NCI-H2196 treated with DMSO at 0.1 percent for 48 hours (cell line): Measurements from ENCODE around the gene CDC14A.

Experiments used
- DNase-seq: peaks from one replicate; lab custom pipeline; 2025; ENCODE audit not compliant: unreplicated experiment; lab: John Stamatoyannopoulos, UW

CDC14A gene

GRCh38 chr1:100482167-100482566 is 129.9 kb downstream of the CDC14A start:
- DNase-seq = no peak

GRCh38 chr1:100482748-100483147 is 130.4 kb downstream of the CDC14A start:
- DNase-seq = no peak

GRCh38 chr1:100483230-100483629 is 130.9 kb downstream of the CDC14A start:
- DNase-seq = no peak

GRCh38 chr1:100485855-100486258 is 133.6 kb downstream of the CDC14A start:
- no peak for DNase-seq

GRCh38 chr1:100494393-100495084 is 142.2 kb downstream of the CDC14A start:
- no peak for DNase-seq

GRCh38 chr1:100496896-100497295 is 144.6 kb downstream of the CDC14A start:
- DNase-seq = no peak

GRCh38 chr1:100497796-100498195 is 145.5 kb downstream of the CDC14A start:
- DNase-seq = no peak

GRCh38 chr1:100499194-100499811 is 147.0 kb downstream of the CDC14A start:
- no peak for DNase-seq

- no peak for DNase-seq
Measured at GRCh38 chr1:100502052-100502792, 149.9 kb downstream of the CDC14A start.

GRCh38 chr1:100506217-100506616 is 153.9 kb downstream of the CDC14A start:
- no peak for DNase-seq

GRCh38 chr1:100510451-100510850 is 158.1 kb downstream of the CDC14A start:
- no peak for DNase-seq

GRCh38 chr1:100511058-100511457 is 158.8 kb downstream of the CDC14A start:
- no peak for DNase-seq

- no peak for DNase-seq
Measured at GRCh38 chr1:100511773-100512172, 159.5 kb downstream of the CDC14A start.

GRCh38 chr1:100512803-100513352 is 160.6 kb downstream of the CDC14A start:
- DNase-seq = no peak

- DNase-seq = no peak
Measured at GRCh38 chr1:100516857-100517256, 164.6 kb downstream of the CDC14A start.

GRCh38 chr1:100517515-100517914 is 165.2 kb downstream of the CDC14A start:
- no peak for DNase-seq

GRCh38 chr1:100518023-100518422 is 165.7 kb downstream of the CDC14A start:
- DNase-seq = no peak

GRCh38 chr1:100523038-100523652 is 170.8 kb downstream of the CDC14A start:
- no peak for DNase-seq

- DNase-seq = no peak
Measured at GRCh38 chr1:100524355-100524754, 172.0 kb downstream of the CDC14A start.

- no peak for DNase-seq
Measured at GRCh38 chr1:100526894-100527293, 174.6 kb downstream of the CDC14A start.

- no peak for DNase-seq
Measured at GRCh38 chr1:100528871-100529270, 176.6 kb downstream of the CDC14A start.
